Bronchial epithelial cell (primary cell): ENCODE data around the gene ARMCX5. TPM values are rescaled to one million over a fixed set of nuclear protein-coding genes. Genes with fewer than 3 reads are reported as not detected.

ENCODE experiments used
- DNase-seq: peaks from one replicate; pipeline ENCODE4 v3.0.0-alpha.2; 2010; ENCODE audit warnings: low read depth
- FAIRE-seq: peaks from 2 replicates; lab custom pipeline; 2011; peaks lifted over from hg19 to GRCh38; lab: Jason Lieb, UNC
- H3K27me3 ChIP-seq: 2 replicates; pipeline ENCODE4 v1.5.1; 2011; ENCODE audit warnings: low read length; ENCODE audit not compliant: control insufficient read depth, insufficient read depth
- H3K36me3 ChIP-seq: 2 replicates; pipeline ENCODE4 v1.5.1; 2011; ENCODE audit warnings: low read length; ENCODE audit not compliant: control insufficient read depth, insufficient read depth
- H3K4me3 ChIP-seq: 2 replicates; pipeline ENCODE4 v1.5.1; 2011; ENCODE audit warnings: mild to moderate bottlenecking, low read depth, low read length, control low read depth
- CTCF ChIP-seq: IDR thresholded peaks from 2 replicates; pipeline ENCODE4 v1.5.1; 2011; ENCODE audit warnings: mild to moderate bottlenecking, moderate library complexity, low read length, control low read depth, inconsistent platforms; ENCODE audit not compliant: insufficient read depth, severe bottlenecking
- total RNA-seq: library from RNA; depleted of rRNA; stranded (reverse); fragments of >200 nt; gene quantifications from 2 replicates; pipeline ENCODE4 v1.2.1, GENCODE V29; 2014

ARMCX5 gene
- total RNA-seq, 1 donor from 2014 or later = 17.4 TPM

GRCh38 chrX:102637561-102637960 is 38.2 kb downstream of the ARMCX5 start:
- Histone ChIP-seq H3K27me3 (no peaks in the 10 kb centered on the region), H3K36me3 (no peaks in the 10 kb centered on the region), H3K4me3 (no peak overlapping the region)
- DNase-seq (no peak), FAIRE-seq (no peak)
- no peak for TF ChIP-seq CTCF

- DNase-seq (no peak), FAIRE-seq (no peak)
- peak overlapping the region; percentile 36 for H3K4me3 ChIP-seq
- TF ChIP-seq CTCF = no peak
- H3K27me3 ChIP-seq = no peaks in the 10 kb centered on the region
- no peaks in the 10 kb centered on the region for H3K36me3 ChIP-seq
These were observed 51.6 kb downstream of the ARMCX5 start for GRCh38 chrX:102650903-102651241.

GRCh38 chrX:102651242-102652011 is 52.1 kb downstream of the ARMCX5 start, which contains the start of gene GPRASP1:
GPRASP1 (plus strand) TSS chrX:102651483; CDS start chrX:102653914, 2,431 bp downstream.
- DNase-seq = no peak

GRCh38 chrX:102652031-102652688 is 52.8 kb downstream of the ARMCX5 start:
- TF ChIP-seq CTCF = peak; percentile 52
- FAIRE-seq = no peak
- Histone ChIP-seq H3K4me3 (peak overlapping the region; percentile 36), H3K36me3 (no peaks in the 10 kb centered on the region), H3K27me3 (no peaks in the 10 kb centered on the region)
- peak; percentile 17 for DNase-seq

More at GRCh38 chrX:102651242-102652011, 52.1 kb downstream of the ARMCX5 start, which contains the start of gene GPRASP1:
- Histone ChIP-seq H3K4me3 (peak within 1 kb of the TSS; percentile 36), H3K27me3 (no peaks in the 10 kb centered on the region), H3K36me3 (no peaks in the 10 kb centered on the region)
- FAIRE-seq = no peak
- TF ChIP-seq CTCF = no peak

Other genes with a start within 250 kb of the ARMCX5 start
- gene NXF2B, start 159.5 kb upstream of the ARMCX5 start, total RNA-seq = not detected in 2 replicates
- gene TCP11X2, start 127.7 kb upstream of the ARMCX5 start, total RNA-seq = not detected in 2 replicates
- not detected in 2 replicates for gene TMSB15A, start 82.8 kb upstream of the ARMCX5 start, total RNA-seq
- 0.53 and 1.2 TPM in 2 replicates for gene GPRASP1, start 52.0 kb downstream of the ARMCX5 start, total RNA-seq
- 4.2 and 9.6 TPM in 2 replicates for gene GPRASP2, start 112.9 kb downstream of the ARMCX5 start, total RNA-seq
- 1.8 and 2.6 TPM in 2 replicates for gene GPRASP3, start 121.2 kb downstream of the ARMCX5 start, total RNA-seq